ENCODE measurements around the gene KRT73. TPM values are rescaled to one million over a fixed set of nuclear protein-coding genes. Genes with fewer than 3 reads are reported as not detected.

The KRT73 gene
- total RNA-seq, 2 experiments from 2014 or later = 67.2 to 69.7 TPM

DNA sequence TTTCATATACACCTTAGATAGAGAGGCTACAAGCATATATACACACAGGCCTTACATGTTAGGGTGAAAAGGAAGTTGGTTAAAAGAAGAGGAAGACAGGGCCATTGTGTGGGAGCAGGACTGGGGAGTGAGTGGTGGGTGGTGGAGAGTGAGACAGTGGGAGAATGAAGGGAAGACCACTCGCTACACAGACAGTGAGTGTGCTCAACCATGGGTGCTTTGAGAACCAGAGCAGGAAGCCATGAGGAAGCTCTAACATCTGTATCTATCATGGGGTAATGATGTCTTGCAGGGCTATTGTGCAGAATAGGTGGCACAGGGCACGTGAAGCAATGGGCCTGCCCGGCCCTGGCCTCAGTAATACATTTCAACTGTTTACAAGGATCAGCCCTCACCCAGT lies 33.3 kb downstream of the KRT73 start:
- no peak for TF ChIP-seq CTCF (IDR thresholded peaks at IDR 0.05)
- peaks cover 70% of the 10 kb centered on the region for H3K4me1 Mint-ChIP-seq (ENCODE audit: low read depth)

DNA sequence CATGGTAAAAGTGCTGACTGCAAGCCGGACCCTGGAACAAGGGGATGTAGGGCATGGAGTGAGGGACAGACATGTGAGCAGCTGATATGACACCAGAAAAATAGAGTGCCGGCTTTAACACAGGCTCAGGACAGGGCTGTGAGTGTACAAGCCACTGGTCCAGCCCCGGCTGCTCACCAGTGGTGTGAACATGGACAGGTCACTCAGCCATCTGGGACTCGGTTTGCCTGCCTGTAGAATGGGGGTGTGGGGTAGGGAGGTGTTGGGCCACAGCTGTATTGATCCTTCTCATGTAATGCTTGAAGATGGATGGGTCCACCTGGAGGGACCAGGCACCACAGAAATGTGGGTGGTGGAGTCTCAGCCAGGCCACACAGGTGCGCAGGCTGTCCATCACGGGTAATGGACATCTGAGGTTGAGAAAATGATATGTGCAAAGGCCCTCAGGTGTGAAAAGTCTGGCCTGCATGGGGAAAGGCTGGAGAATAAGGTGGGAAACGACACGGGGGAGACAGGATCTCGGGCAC lies 34.1 kb downstream of the KRT73 start:
- Histone ChIP-seq H3K4me1 (ENCODE audit: insufficient read depth, low read length) (peaks cover 49% of the 10 kb centered on the region), H3K27me3 (ENCODE audit: control insufficient read depth in 1 of 2, insufficient read depth in 2 of 2, low read length in 2 of 2) (no peaks in the 10 kb centered on the region), H3K36me3 (ENCODE audit: insufficient read depth, low read length) (no peaks in the 10 kb centered on the region), H3K27ac (ENCODE audit: low read depth in 1 of 2, low read length in 2 of 2) (no peak overlapping the region), H3K9me3 (ENCODE audit: control insufficient read depth in 1 of 2, insufficient read depth in 1 of 2, low read length in 2 of 2) (no peaks in the 10 kb centered on the region), H3K4me3 (ENCODE audit: low read length) (no peak overlapping the region)
- ChIA-PET POLR2A (interaction anchor here (1.1 to 6.1 kb wide), 5 partner anchors 26 to 296 kb away, joined by 4 to 114 read pairs (median 6); no protein-coding TSS in a partner anchor), CTCF (interaction anchor here (0.7 to 4.2 kb wide), 6 partner anchors 11 to 396 kb away, joined by 3 to 41 read pairs (median 4); no protein-coding TSS in a partner anchor)
- ATAC-seq (ENCODE audit: poor library complexity) = no peak
- no peak overlapping the region for H3K4me3 Mint-ChIP-seq
- H3K4me1 Mint-ChIP-seq (ENCODE audit: low read depth) = peaks cover 68% of the 10 kb centered on the region
- H3K36me3 Mint-ChIP-seq (ENCODE audit: low read depth) = peaks cover 13% of the 10 kb centered on the region
- TF ChIP-seq CTCF (IDR thresholded peaks at IDR 0.05) = no peak
- no peaks in the 10 kb centered on the region for H3K27me3 Mint-ChIP-seq
- DNase-seq = no peak
- no peaks in the 10 kb centered on the region for H3K9me3 Mint-ChIP-seq
- peak overlapping the region; percentile 90 for H3K27ac Mint-ChIP-seq
- intact Hi-C loops (cut with DNase I, micrococcal nuclease) = no loop called here

More for the DNA sequence above, 33.3 kb downstream of the KRT73 start:
- ChIA-PET POLR2A (interaction anchor here (0.7 to 6.1 kb wide), 14 partner anchors 20 to 635 kb away, joined by 3 to 114 read pairs (median 6); no protein-coding TSS in a partner anchor), CTCF (interaction anchor here (1.4 to 4.2 kb wide), 3 partner anchors 285 to 299 kb away, joined by 5 to 41 read pairs (median 13); no protein-coding TSS in a partner anchor)
- DNase-seq = no peak
- H3K27ac ChIP-seq (ENCODE audit: low read depth in 1 of 2, low read length in 2 of 2) = no peak overlapping the region
- no peak for ATAC-seq (ENCODE audit: poor library complexity)
- Mint-ChIP-seq H3K36me3 (ENCODE audit: low read depth) (peaks cover 19% of the 10 kb centered on the region), H3K4me3 (no peak overlapping the region), H3K27me3 (no peaks in the 10 kb centered on the region), H3K27ac (peak overlapping the region; percentile 90), H3K9me3 (no peaks in the 10 kb centered on the region)
- H3K4me1 ChIP-seq (ENCODE audit: insufficient read depth, low read length) = peaks cover 49% of the 10 kb centered on the region
- H3K27me3 ChIP-seq (ENCODE audit: control insufficient read depth in 1 of 2, insufficient read depth in 2 of 2, low read length in 2 of 2) = no peaks in the 10 kb centered on the region
- no peak overlapping the region for H3K4me3 ChIP-seq (ENCODE audit: low read length)
- intact Hi-C loops (cut with DNase I, micrococcal nuclease) = no loop called here
- H3K9me3 ChIP-seq (ENCODE audit: control insufficient read depth in 1 of 2, insufficient read depth in 1 of 2, low read length in 2 of 2) = no peaks in the 10 kb centered on the region
- H3K36me3 ChIP-seq (ENCODE audit: insufficient read depth, low read length) = no peaks in the 10 kb centered on the region

GRCh38 chr12:52582971-52583456 lies 35.3 kb downstream of the KRT73 start:
- Mint-ChIP-seq H3K4me1 (ENCODE audit: low read depth) (peaks cover 64% of the 10 kb centered on the region), H3K36me3 (ENCODE audit: low read depth) (peaks cover 9% of the 10 kb centered on the region), H3K27ac (peak overlapping the region; percentile 57), H3K4me3 (no peak overlapping the region), H3K27me3 (no peaks in the 10 kb centered on the region), H3K9me3 (no peaks in the 10 kb centered on the region)
- peak; percentile 70 for TF ChIP-seq CTCF (IDR thresholded peaks at IDR 0.05)
- H3K27ac ChIP-seq (ENCODE audit: low read depth in 1 of 2, low read length in 2 of 2) = no peak overlapping the region
- H3K4me3 ChIP-seq (ENCODE audit: low read length) = no peak overlapping the region
- peaks cover 49% of the 10 kb centered on the region for H3K4me1 ChIP-seq (ENCODE audit: insufficient read depth, low read length)
- no peaks in the 10 kb centered on the region for H3K9me3 ChIP-seq (ENCODE audit: control insufficient read depth in 1 of 2, insufficient read depth in 1 of 2, low read length in 2 of 2)
- H3K36me3 ChIP-seq (ENCODE audit: insufficient read depth, low read length) = no peaks in the 10 kb centered on the region
- intact Hi-C loops (cut with DNase I, micrococcal nuclease) = loop anchor here (1.0 to 2.0 kb wide), 3 partner anchors 287 to 398 kb away; no protein-coding TSS in a partner anchor
- POLR2A ChIA-PET = interaction anchor here (1.1 to 6.1 kb wide), 4 partner anchors 27 to 297 kb away, joined by 4 to 114 read pairs (median 8); no protein-coding TSS in a partner anchor
- DNase-seq (peak; percentile 38 to 81 (median 60)), ATAC-seq (ENCODE audit: poor library complexity) (peak; percentile 32)
- no peaks in the 10 kb centered on the region for H3K27me3 ChIP-seq (ENCODE audit: control insufficient read depth in 1 of 2, insufficient read depth in 2 of 2, low read length in 2 of 2)
- CTCF ChIA-PET = interaction anchor here (1.7 to 4.2 kb wide), 3 partner anchors 287 to 297 kb away, joined by 10 to 41 read pairs (median 11); no protein-coding TSS in a partner anchor

Data from CD4-positive, alpha-beta T cell (primary cell).